ENCODE results near the gene CCDC15.
"Not testable (repeated sequence)": the region's sequence is repeated elsewhere in the genome, so short reads cannot be mapped to it uniquely, and the experiment has no call there.

CCDC15 gene

DNA sequence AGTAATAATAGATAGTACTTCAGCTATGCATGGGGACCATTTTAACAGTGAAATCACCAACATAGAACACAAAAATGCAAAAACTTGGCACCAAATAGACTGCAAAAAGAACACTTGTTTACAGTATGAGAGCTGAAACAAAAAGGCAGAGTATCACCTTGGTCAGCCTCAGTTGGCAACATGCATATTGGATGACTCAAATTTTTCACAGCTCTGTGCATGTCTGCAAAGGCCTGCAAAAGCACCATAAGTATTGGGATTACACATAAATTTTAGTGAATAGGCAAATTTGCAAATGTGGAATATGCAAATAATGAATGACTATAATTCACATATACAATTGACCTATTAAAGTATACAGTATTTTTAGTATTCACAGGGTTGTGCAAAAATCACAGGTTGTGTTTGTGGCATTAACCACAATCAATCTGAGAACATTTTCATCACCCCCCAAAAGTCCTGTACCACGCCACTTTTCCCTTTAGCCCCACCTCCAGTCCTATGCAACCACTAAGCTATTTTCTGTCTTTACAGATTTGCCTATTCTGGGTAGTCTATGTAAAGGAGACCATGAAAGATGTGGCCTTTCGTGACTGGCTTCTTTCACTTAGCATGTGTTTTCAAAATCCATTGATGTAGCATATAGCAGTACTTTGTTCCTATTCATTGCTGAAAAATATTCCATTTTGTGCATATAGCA, 47.2 kb downstream of the CCDC15 start:
- TF ChIP-seq, protein P1, sequence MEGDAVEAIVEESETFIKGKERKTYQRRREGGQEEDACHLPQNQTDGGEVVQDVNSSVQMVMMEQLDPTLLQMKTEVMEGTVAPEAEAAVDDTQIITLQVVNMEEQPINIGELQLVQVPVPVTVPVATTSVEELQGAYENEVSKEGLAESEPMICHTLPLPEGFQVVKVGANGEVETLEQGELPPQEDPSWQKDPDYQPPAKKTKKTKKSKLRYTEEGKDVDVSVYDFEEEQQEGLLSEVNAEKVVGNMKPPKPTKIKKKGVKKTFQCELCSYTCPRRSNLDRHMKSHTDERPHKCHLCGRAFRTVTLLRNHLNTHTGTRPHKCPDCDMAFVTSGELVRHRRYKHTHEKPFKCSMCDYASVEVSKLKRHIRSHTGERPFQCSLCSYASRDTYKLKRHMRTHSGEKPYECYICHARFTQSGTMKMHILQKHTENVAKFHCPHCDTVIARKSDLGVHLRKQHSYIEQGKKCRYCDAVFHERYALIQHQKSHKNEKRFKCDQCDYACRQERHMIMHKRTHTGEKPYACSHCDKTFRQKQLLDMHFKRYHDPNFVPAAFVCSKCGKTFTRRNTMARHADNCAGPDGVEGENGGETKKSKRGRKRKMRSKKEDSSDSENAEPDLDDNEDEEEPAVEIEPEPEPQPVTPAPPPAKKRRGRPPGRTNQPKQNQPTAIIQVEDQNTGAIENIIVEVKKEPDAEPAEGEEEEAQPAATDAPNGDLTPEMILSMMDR (conservative IDR thresholded peaks at IDR 0.05; ENCODE audit: low read length): no peak
- no peak for DNase-seq (ENCODE audit: low read depth)

DNA sequence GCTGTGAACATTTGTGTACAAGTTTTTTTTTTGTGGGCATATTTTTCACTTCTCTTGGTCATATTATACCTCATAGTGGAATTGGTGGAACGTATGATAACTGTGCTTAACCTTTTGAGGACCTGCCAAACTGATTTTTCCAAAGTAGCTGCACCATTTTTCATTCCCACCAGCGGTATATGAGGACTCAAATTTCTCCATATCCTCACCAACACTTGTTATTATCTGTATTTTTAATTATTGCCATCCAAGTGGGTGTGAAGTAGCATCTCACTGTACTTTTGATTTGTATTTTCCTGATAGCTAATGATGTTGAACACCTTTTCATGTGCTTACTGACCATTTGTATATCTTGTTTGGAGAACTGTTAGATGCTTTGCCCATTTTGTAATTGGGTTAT, 47.8 kb downstream of the CCDC15 start:
- no peak for DNase-seq (ENCODE audit: low read depth)
- TF ChIP-seq, protein P1 (conservative IDR thresholded peaks at IDR 0.05; ENCODE audit: low read length): no peak
- H3K4me3 ChIP-seq (ENCODE audit: low read length): no peak overlapping the region

More for the DNA sequence above, 47.2 kb downstream of the CCDC15 start:
- H3K4me3 ChIP-seq (ENCODE audit: low read length): no peak overlapping the region

DNA sequence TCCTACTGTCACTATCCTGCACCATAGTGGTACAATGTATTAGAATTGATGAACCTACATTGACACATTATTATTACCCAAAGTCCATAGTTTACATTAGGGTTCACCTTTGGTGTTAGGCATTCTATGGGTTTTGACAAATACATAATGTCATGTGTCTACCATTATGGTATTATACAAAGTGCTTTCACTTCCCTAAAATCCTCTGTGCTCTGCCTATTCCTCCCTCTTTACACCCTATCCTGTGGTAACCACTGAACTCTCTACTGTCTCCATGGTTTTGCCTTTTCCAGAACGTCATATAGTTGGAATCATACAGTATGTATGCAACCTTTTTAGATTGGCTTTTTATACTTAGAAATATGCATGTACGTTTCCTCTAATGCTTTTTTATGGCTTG, 51.5 kb downstream of the CCDC15 start:
- no peak for DNase-seq (ENCODE audit: low read depth)
- no peak overlapping the region for H3K4me3 ChIP-seq (ENCODE audit: low read length)
- TF ChIP-seq, protein P1 (conservative IDR thresholded peaks at IDR 0.05; ENCODE audit: low read length): no peak

DNA sequence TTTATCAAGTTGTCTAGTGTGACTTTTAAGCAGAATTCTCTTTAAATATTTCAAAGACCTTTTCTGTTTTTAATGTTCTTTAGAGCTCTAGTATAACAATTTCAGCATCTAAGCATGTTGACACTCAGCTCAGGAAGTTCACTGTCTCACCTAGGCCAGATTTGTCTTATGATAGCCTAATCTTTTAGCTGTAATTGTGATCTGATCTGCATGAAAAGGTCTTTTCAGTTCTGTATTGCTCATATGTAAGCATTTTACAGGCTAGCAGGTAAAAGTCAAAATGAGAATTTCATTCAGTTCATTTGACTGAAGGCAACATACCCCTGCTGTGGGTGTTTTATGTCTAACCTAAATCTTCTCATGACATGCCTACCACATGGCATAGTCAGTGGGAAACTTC, 62.4 kb downstream of the CCDC15 start:
- DNase-seq (ENCODE audit: low read depth): no peak
- no peak overlapping the region for H3K4me3 ChIP-seq (ENCODE audit: low read length)
- TF ChIP-seq, protein P1 (conservative IDR thresholded peaks at IDR 0.05; ENCODE audit: low read length): no peak

DNA sequence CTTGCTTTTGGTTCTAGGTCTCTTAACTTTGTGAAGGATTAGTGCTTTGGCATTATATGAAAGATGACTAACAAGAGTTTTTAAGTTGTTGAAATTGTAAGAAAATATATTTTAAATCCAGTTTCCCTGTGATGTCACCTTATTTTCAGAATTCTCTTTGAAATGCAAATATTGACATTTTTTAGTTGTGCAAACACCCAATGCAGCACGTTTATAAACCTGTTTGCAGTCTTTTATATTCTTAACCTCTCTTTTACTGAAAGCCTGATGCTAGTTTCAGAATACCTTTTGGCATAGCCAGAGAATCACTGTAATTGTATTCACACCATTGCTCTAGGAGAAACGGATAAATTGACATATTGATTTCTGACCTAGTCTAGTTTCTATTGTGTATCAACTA, 66.3 kb downstream of the CCDC15 start:
- no peak for DNase-seq (ENCODE audit: low read depth)
- no peak overlapping the region for H3K4me3 ChIP-seq (ENCODE audit: low read length)
- TF ChIP-seq, protein P1 (conservative IDR thresholded peaks at IDR 0.05; ENCODE audit: low read length): no peak

DNA sequence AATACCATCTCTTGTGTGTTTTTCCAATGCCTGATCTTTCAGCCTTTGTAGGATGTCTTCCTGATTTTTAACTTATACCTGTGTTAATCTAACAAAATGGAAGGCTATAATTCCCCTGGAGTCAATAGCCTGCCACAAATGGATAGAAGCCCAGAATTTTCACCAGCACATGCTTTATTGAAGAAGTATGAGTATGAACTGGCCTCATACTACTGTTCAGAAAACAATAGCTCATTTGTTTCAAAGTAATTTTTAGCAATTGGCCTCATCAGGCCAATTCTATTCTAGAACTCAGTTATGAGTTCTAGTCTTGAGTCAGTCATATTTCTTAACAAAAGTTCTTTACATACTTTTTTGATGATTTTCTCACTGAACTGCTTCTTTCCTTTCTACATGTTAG, 68.5 kb downstream of the CCDC15 start:
- peak; percentile 34 for DNase-seq (ENCODE audit: low read depth)
- H3K4me3 ChIP-seq (ENCODE audit: low read length): no peak overlapping the region
- TF ChIP-seq, protein P1 (conservative IDR thresholded peaks at IDR 0.05; ENCODE audit: low read length): no peak

DNA sequence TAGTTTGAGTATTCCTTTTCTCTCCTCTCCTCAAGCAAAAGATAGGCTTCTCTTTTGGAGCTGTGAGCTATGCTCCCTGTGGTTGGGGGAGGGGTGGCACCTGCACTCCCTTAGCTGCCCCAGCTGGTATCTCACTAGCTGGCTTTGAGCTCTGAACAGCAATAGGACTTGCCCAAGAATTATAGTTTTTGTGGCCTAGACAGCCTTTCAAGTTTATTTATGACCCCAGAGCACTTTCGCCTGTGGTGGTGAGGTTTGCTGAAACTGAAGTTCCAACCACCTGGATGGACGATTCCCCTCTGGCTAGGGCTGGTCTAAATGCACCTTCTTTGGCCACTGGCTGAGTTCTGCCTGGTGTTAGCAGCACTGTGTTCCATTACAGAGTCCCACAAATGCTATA, 72.0 kb downstream of the CCDC15 start:
- H3K4me3 ChIP-seq (ENCODE audit: low read length): no peak overlapping the region
- no peak for DNase-seq (ENCODE audit: low read depth)
- TF ChIP-seq, protein P1 (conservative IDR thresholded peaks at IDR 0.05; ENCODE audit: low read length): no peak

DNA sequence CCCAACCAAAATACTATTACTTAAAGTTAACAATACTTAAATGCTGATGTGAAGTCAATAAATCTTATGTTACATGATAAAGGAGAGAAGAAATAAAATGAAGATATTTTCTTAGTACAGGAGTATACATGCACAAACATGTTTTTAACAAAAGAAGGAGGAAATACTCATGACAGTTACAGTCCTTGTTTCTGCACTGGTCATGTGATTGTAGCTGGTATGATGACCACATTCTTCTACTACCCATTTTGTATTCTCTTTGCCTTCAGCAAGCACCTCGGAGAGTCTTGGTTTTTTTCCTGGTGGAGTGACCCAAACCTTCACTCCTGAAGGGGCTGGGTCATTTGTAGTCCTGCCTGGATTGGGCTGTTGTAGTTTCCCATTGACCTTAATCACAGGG, 75.4 kb downstream of the CCDC15 start:
- not testable (repeated sequence) for H3K4me3 ChIP-seq (ENCODE audit: low read length); DNase-seq (ENCODE audit: low read depth)

Data from AG10803 (cell line).